ENCODE measurements around the gene RGL3.

The RGL3 gene

GRCh38 chr19:11423164-11423790, 4.2 kb upstream of the RGL3 start:
- TF ChIP-seq YY1 (IDR thresholded peaks at IDR 0.05; ENCODE audit: insufficient read depth, insufficient read length) (no peak), ZNF274 (IDR thresholded peaks at IDR 0.05; ENCODE audit: low read depth, low read length) (no peak), SUZ12 (IDR thresholded peaks at IDR 0.05; ENCODE audit: extremely low read depth, insufficient read depth, insufficient read length) (no peak)
- Histone ChIP-seq H3K27me3 (ENCODE audit: insufficient read depth, insufficient read length) (peaks cover 57% of the 10 kb centered on the region), H3K9ac (ENCODE audit: insufficient read length, low read depth) (peak overlapping the region; percentile 46), H3K9me3 (ENCODE audit: insufficient read depth, low read length) (peaks cover 6% of the 10 kb centered on the region; the same call in 1 of the 2 replicates), H3K4me1 (ENCODE audit: insufficient read depth, insufficient read length) (peaks cover 25% of the 10 kb centered on the region), H3K36me3 (ENCODE audit: insufficient read depth, insufficient read length, low read length) (no peaks in the 10 kb centered on the region), H3K4me3 (ENCODE audit: insufficient read length, low read depth) (peak overlapping the region; percentile 43)
- no peak for DNase-seq (ENCODE audit: low read depth, low spot score)

- H3K9ac ChIP-seq (ENCODE audit: insufficient read length, low read depth) = peak overlapping the region; percentile 46
- peaks cover 65% of the 10 kb centered on the region for H3K27me3 ChIP-seq (ENCODE audit: insufficient read depth, insufficient read length)
- peaks cover 25% of the 10 kb centered on the region for H3K4me1 ChIP-seq (ENCODE audit: insufficient read depth, insufficient read length)
- peak; percentile 64 for DNase-seq (ENCODE audit: low read depth, low spot score)
- peaks cover 6% of the 10 kb centered on the region; the same call in 1 of the 2 replicates for H3K9me3 ChIP-seq (ENCODE audit: insufficient read depth, low read length)
- no peaks in the 10 kb centered on the region for H3K36me3 ChIP-seq (ENCODE audit: insufficient read depth, insufficient read length, low read length)
- TF ChIP-seq ZNF274 (IDR thresholded peaks at IDR 0.05; ENCODE audit: low read depth, low read length) = no peak
- no peak for TF ChIP-seq SUZ12 (IDR thresholded peaks at IDR 0.05; ENCODE audit: extremely low read depth, insufficient read depth, insufficient read length)
- TF ChIP-seq YY1 (IDR thresholded peaks at IDR 0.05; ENCODE audit: insufficient read depth, insufficient read length) = no peak
- peak overlapping the region; percentile 43 for H3K4me3 ChIP-seq (ENCODE audit: insufficient read length, low read depth)
These were observed 3.3 kb upstream of the RGL3 start for GRCh38 chr19:11422163-11423065.

GRCh38 chr19:11421371-11422098, 2.4 kb upstream of the RGL3 start:
- TF ChIP-seq YY1 (IDR thresholded peaks at IDR 0.05; ENCODE audit: insufficient read depth, insufficient read length) (no peak), ZNF274 (IDR thresholded peaks at IDR 0.05; ENCODE audit: low read depth, low read length) (no peak), SUZ12 (IDR thresholded peaks at IDR 0.05; ENCODE audit: extremely low read depth, insufficient read depth, insufficient read length) (no peak)
- Histone ChIP-seq H3K36me3 (ENCODE audit: insufficient read depth, insufficient read length, low read length) (no peaks in the 10 kb centered on the region), H3K4me1 (ENCODE audit: insufficient read depth, insufficient read length) (peaks cover 21% of the 10 kb centered on the region), H3K9me3 (ENCODE audit: insufficient read depth, low read length) (peaks cover 6% of the 10 kb centered on the region; the same call in 1 of the 2 replicates), H3K9ac (ENCODE audit: insufficient read length, low read depth) (peak overlapping the region; percentile 70), H3K27me3 (ENCODE audit: insufficient read depth, insufficient read length) (peaks cover 74% of the 10 kb centered on the region), H3K4me3 (ENCODE audit: insufficient read length, low read depth) (peak overlapping the region; percentile 54)
- no peak for DNase-seq (ENCODE audit: low read depth, low spot score)

- peaks cover 19% of the 10 kb centered on the region for H3K4me1 ChIP-seq (ENCODE audit: insufficient read depth, insufficient read length)
- H3K36me3 ChIP-seq (ENCODE audit: insufficient read depth, insufficient read length, low read length) = no peaks in the 10 kb centered on the region
- H3K27me3 ChIP-seq (ENCODE audit: insufficient read depth, insufficient read length) = peaks cover 75% of the 10 kb centered on the region
- H3K9me3 ChIP-seq (ENCODE audit: insufficient read depth, low read length) = peaks cover 6% of the 10 kb centered on the region; the same call in 1 of the 2 replicates
- no peak for DNase-seq (ENCODE audit: low read depth, low spot score)
- H3K4me3 ChIP-seq (ENCODE audit: insufficient read length, low read depth) = peak overlapping the region; percentile 54
- peak overlapping the region; percentile 70 for H3K9ac ChIP-seq (ENCODE audit: insufficient read length, low read depth)
- TF ChIP-seq ZNF274 (IDR thresholded peaks at IDR 0.05; ENCODE audit: low read depth, low read length) (no peak), SUZ12 (IDR thresholded peaks at IDR 0.05; ENCODE audit: extremely low read depth, insufficient read depth, insufficient read length) (no peak), YY1 (IDR thresholded peaks at IDR 0.05; ENCODE audit: insufficient read depth, insufficient read length) (no peak)
These were observed 1.6 kb upstream of the RGL3 start for GRCh38 chr19:11420429-11421370.

- no peaks in the 10 kb centered on the region for H3K36me3 ChIP-seq (ENCODE audit: insufficient read depth, insufficient read length, low read length)
- no peak for TF ChIP-seq SUZ12 (IDR thresholded peaks at IDR 0.05; ENCODE audit: extremely low read depth, insufficient read depth, insufficient read length)
- no peak for TF ChIP-seq ZNF274 (IDR thresholded peaks at IDR 0.05; ENCODE audit: low read depth, low read length)
- no peak for TF ChIP-seq YY1 (IDR thresholded peaks at IDR 0.05; ENCODE audit: insufficient read depth, insufficient read length)
- peak overlapping the region; percentile 55 for H3K4me3 ChIP-seq (ENCODE audit: insufficient read length, low read depth)
- DNase-seq (ENCODE audit: low read depth, low spot score) = no peak
- H3K27me3 ChIP-seq (ENCODE audit: insufficient read depth, insufficient read length) = peaks cover 60% of the 10 kb centered on the region
- peak overlapping the region; percentile 61 for H3K9ac ChIP-seq (ENCODE audit: insufficient read length, low read depth)
- no peaks in the 10 kb centered on the region for H3K9me3 ChIP-seq (ENCODE audit: insufficient read depth, low read length)
- H3K4me1 ChIP-seq (ENCODE audit: insufficient read depth, insufficient read length) = peaks cover 11% of the 10 kb centered on the region
These were observed 993 bp downstream of the RGL3 start for GRCh38 chr19:11418094-11418548.

Data from NT2/D1 (cell line).